Heart right ventricle (tissue), 16 donors: Measurements from ENCODE around the gene CASP8. TPM values are rescaled to one million over a fixed set of nuclear protein-coding genes. Genes with fewer than 3 reads are reported as not detected.

Experiments used
- ATAC-seq, 8 donors: fragments of 200-7000 bp; cut with Tn5 transposase; one replicate each; pipeline ENCODE4 v1.9.1; 2020; ENCODE audit warnings: mild to moderate bottlenecking in 8 of 8, moderate library complexity in 8 of 8, moderate number of reproducible peaks in 1 of 8
- DNase-seq, 2 donors: peaks; one replicate each; pipeline ENCODE4 v3.0.0-alpha.2; 2020
- H3K27ac ChIP-seq, 10 donors: fragments of 200-600 bp; sonication (generic) in 2 of 10; one replicate each; pipeline versions ENCODE4 v1.5.0 to v1.8.0; 2020 to 2022; ENCODE audit warnings: mild to moderate bottlenecking in 3 of 10
- H3K27me3 ChIP-seq, 7 donors: fragments of 200-600 bp; one replicate each; pipeline ENCODE4 v1.8.0; 2021 to 2022; ENCODE audit warnings: mild to moderate bottlenecking in 2 of 7
- H3K36me3 ChIP-seq, 9 donors: fragments of 200-600 bp; sonication (generic) in 1 of 9; one replicate each; pipeline versions ENCODE4 v1.5.0 to v1.8.0; 2020 to 2022; ENCODE audit warnings: mild to moderate bottlenecking in 2 of 9
- H3K4me1 ChIP-seq, 9 donors: fragments of 200-600 bp; sonication (generic) in 1 of 9; one replicate each; pipeline versions ENCODE4 v1.5.0 to v1.8.0; 2020 to 2022; ENCODE audit warnings: mild to moderate bottlenecking in 4 of 9
- H3K4me3 ChIP-seq, 10 donors: fragments of 200-600 bp; sonication (generic) in 2 of 10; one replicate each; pipeline versions ENCODE4 v1.5.0 to v1.8.0; 2020 to 2022; ENCODE audit warnings: mild to moderate bottlenecking in 7 of 10, moderate library complexity in 2 of 10
- H3K9me3 ChIP-seq, 11 donors: fragments of 200-600 bp in 10 of 11; sonication (generic) in 2 of 11; one replicate each; pipeline versions ENCODE4 v1.5.0 to v1.8.0; 2013 to 2022; ENCODE audit warnings: mild to moderate bottlenecking in 2 of 11, control low read depth in 1 of 11, moderate library complexity in 1 of 11
- WGBS, 2 donors: extraction: QIAGEN DNeasy Blood & Tissue Kit; methylation state at CpG; one replicate each; pipeline ENCODE4 v1.1.7; 2013; ENCODE audit warnings: inconsistent platforms in 1 of 2; 5-methylcytosine and 5-hydroxymethylcytosine counted together
- intact Hi-C, 10 donors: fragments of 100-400 bp; cut with DNase I; formaldehyde crosslinking; loops; one replicate each; pipeline versions ENCODE4 v1.11.1 to v1.14.2; 2022
- polyA plus RNA-seq, 2 donors: library from polyadenylated mRNA; stranded (reverse); fragments of 200-250 nt; gene quantifications; one replicate each; pipeline ENCODE4 v1.2.3, GENCODE V29; 2013
- total RNA-seq, 10 donors: library from RNA; stranded (reverse); fragmentation: NEBNext Ultra II Directional in 3 of 10; extraction: Animal tissue kit (Norgen Biotek cat#: 25700) in 3 of 10; gene quantifications; one replicate each; pipeline versions ENCODE4 v1.2.1 to v1.2.4, GENCODE V29; 2021 to 2023
- TF ChIP-seq, protein P1 (sequence below), 9 donors: fragments of 200-600 bp; sonication (generic) in 2 of 9; IDR thresholded peaks; one replicate each; pipeline versions ENCODE4 v1.5.0 to v1.8.0; 2021 to 2022; ENCODE audit warnings: antibody characterized with exemption in 9 of 9, mild to moderate bottlenecking in 5 of 9, moderate library complexity in 1 of 9
- donor health status: Arrhythmogenic right ventricular cardiomyopathy.
- donor health status: ischemic (EF 13 %, LVEDD 7.1; RV severe dilation, severe dysfunction).
- donor health status: healthy with polysubstance abuse.
- donor health status: DM: no; HTN: yes; CAD: no.
- donor health status: DM: no; HTN: no; CAD: no.
- donor health status: ischemic (EF 25% LVEDD 6.9; RV normal size, moderate dysfunction).
- donor health status: ischemic (EF 25% LVEDD 5.7; RV mildly dilated, moderate dysfunction).
- donor health status: healthy.
- donor health status: DM: yes; HTN: yes; CAD: no.
- donor health status: Ischemic cardiomyopathy.
- donor health status: ischemic (EF 35%, LVEDD 5.7; RV mildly dilated, moderate dysfunction).
- donor health status: nonischemic (EF 11% LVEDD 7.7; RV severe dilation, severe dysfunction).
- donor health status: DM: yes; HTN: yes; CAD: no.
- donor health status: PGD.
- donor health status: ischemic (EF 29% LVEDD 5.4; RV normal size, mild dysfunction).
- donor health status: nonischemic (EF 23%, LVEDD 6.1; RV moderate dilation, normal function).

The CASP8 gene
- total and polyA plus RNA-seq, 12 donors: 2.0 to 10.1 (median 3.4) TPM

DNA sequence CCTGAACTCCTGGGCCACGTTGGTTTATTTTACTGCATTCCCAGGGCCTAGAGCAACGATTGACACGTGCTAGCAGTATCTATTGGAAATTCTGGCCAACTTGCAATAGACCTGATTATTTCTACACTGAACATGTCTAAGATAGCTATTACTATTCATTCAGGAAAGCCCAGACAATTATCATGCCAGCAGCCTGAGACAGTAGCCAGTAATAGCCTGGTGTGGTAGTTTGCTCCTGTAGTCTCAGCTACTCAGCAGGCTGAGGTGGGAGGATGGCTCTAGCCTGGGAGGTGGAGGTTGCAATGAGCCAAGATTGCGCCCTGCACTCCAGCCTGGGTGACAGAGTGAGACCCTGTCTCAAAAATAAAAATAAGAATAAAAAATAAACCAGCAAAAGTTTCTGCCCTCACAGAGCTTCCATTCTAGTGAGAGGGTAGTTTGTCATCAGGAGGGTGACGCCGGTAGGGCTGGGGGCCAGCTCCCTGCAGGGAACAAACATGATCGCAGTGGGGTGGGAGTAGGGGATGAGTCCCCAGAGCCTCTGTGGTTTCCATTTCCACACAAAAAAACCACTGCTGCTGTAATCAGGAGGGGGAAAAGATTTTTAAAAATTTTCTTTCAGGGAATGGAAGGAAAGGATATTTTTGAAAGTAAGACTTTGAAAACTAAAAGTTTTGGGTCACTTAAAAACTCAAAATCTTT is 4.3 kb downstream of the CASP8 start:
- intact Hi-C loops: no loop called here
- WGBS, 2 donors: 86 to 87% methylated on average over 7 of the region's 7 CpGs
- H3K4me3 ChIP-seq: no peak overlapping the region
- H3K27me3 ChIP-seq: no peaks in the 10 kb centered on the region
- peaks cover 0 to 52% (median 12%) of the 10 kb centered on the region in 9 donors for H3K4me1 ChIP-seq
- TF ChIP-seq, protein P1, sequence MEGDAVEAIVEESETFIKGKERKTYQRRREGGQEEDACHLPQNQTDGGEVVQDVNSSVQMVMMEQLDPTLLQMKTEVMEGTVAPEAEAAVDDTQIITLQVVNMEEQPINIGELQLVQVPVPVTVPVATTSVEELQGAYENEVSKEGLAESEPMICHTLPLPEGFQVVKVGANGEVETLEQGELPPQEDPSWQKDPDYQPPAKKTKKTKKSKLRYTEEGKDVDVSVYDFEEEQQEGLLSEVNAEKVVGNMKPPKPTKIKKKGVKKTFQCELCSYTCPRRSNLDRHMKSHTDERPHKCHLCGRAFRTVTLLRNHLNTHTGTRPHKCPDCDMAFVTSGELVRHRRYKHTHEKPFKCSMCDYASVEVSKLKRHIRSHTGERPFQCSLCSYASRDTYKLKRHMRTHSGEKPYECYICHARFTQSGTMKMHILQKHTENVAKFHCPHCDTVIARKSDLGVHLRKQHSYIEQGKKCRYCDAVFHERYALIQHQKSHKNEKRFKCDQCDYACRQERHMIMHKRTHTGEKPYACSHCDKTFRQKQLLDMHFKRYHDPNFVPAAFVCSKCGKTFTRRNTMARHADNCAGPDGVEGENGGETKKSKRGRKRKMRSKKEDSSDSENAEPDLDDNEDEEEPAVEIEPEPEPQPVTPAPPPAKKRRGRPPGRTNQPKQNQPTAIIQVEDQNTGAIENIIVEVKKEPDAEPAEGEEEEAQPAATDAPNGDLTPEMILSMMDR (IDR thresholded peaks at IDR 0.05): no peak
- H3K36me3 ChIP-seq: peaks cover 0 to 34% (median 0%) of the 10 kb centered on the region in 9 donors
- peak overlapping the region in 1 of 10 donors; percentile 5 for H3K27ac ChIP-seq
- ATAC-seq (peak in 5 of 8 donors; percentile 38 to 90 (median 68)), DNase-seq (peak in 1 of 2 donors; percentile 8)
- H3K9me3 ChIP-seq: no peaks in the 10 kb centered on the region

DNA sequence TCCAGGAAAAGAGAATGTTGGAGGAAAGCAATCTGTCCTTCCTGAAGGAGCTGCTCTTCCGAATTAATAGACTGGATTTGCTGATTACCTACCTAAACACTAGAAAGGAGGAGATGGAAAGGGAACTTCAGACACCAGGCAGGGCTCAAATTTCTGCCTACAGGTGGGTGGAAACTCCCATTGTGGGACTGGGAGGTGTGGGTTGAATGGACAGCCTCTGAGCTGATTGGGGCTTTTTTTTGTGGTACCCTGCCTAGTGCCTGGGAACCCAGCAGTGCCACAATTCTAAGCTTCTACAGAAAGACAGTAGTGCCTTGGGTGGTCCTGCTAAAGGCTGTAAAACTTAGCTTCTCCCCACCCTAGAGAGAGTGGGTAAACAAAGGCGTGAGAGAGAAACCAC is 6.3 kb downstream of the CASP8 start:
- Histone ChIP-seq H3K4me3 (no peak overlapping the region), H3K27ac (no peak overlapping the region), H3K27me3 (no peaks in the 10 kb centered on the region), H3K4me1 (peaks cover 0 to 36% (median 10%) of the 10 kb centered on the region in 9 donors), H3K36me3 (peaks cover 0 to 54% (median 0%) of the 10 kb centered on the region in 9 donors), H3K9me3 (no peaks in the 10 kb centered on the region)
- intact Hi-C loops: no loop called here
- ATAC-seq: no peak
- DNase-seq: no peak
- WGBS, 2 donors: 78 to 80% methylated on average over 2 of the region's 2 CpGs
- TF ChIP-seq, protein P1 (IDR thresholded peaks at IDR 0.05): no peak

DNA sequence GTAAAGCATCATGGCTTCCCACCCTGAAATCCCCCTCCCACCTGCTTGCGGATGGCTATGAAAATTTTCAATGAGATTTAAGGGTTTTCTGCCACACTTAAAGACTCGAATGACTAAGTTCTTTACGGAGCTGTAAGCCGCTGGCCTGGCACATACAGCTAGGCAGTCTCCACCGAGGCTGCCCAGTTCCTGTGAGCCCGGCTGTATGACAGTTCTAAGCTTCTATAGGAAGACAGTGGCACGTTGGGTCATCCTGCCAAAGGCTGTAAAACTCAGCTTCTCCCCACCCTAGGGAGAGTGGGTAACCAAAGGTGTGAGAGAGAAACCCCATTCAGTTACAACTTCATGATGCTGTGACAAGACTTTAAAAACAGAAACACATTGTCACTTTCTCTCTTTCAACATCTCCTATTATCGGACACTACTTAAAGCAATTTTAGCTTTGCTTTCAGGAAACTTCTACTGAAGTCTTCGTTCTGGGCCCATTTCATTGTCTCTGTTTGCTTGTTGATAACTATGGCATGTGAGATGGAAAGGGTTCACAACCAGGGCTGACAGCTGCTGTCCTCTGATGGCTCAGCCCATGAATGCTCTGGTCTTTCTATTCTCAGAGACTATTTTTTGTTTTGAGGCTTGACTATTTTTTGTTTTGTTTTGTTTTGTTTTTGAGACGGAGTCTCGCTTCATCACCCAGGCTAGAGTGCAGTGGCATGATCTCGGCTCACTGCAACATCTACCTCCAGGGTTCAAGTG is 7.1 kb downstream of the CASP8 start:
- intact Hi-C loops: no loop called here
- TF ChIP-seq, protein P1 (IDR thresholded peaks at IDR 0.05): no peak
- ATAC-seq: no peak
- DNase-seq: no peak
- Histone ChIP-seq H3K4me3 (no peak overlapping the region), H3K9me3 (no peaks in the 10 kb centered on the region), H3K36me3 (peaks cover 0 to 62% (median 0%) of the 10 kb centered on the region in 9 donors), H3K27ac (no peak overlapping the region), H3K27me3 (no peaks in the 10 kb centered on the region), H3K4me1 (peaks cover 0 to 31% (median 10%) of the 10 kb centered on the region in 9 donors)
- 90 to 93% methylated on average over 12 of the region's 12 CpGs for WGBS, 2 donors

DNA sequence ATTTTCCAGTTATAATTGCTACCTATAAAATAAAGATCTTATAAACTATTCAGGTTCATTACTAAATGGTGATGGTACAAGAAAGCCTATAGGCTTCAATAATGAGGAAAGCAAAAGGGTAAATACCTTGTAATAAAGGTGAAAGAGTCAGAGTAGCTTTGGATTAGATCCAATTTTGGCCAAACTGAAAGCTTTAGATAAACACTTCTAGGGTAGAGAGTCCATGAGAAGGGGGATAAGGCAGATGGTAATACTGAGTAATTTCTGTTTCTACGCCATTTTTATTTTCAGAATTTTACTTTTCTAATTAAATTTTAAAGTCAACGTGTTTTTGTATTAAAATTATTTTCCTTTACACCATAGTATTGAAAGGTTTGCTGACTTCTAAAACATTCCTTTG is 9.4 kb downstream of the CASP8 start:
- no peaks in the 10 kb centered on the region for H3K27me3 ChIP-seq
- H3K27ac ChIP-seq: no peak overlapping the region
- no peak for ATAC-seq
- TF ChIP-seq, protein P1 (IDR thresholded peaks at IDR 0.05): no peak
- H3K36me3 ChIP-seq: peaks cover 0 to 85% (median 5%) of the 10 kb centered on the region in 9 donors
- H3K4me1 ChIP-seq: peaks cover 0 to 14% (median 2%) of the 10 kb centered on the region in 9 donors
- no peak overlapping the region for H3K4me3 ChIP-seq
- WGBS, 2 donors: 93 to 99% methylated on average over 2 of the region's 2 CpGs
- DNase-seq: no peak
- intact Hi-C loops: no loop called here
- H3K9me3 ChIP-seq: no peaks in the 10 kb centered on the region
